ENCODE data around the gene GAB3.

GAB3 gene

GRCh38 chrX:154650221-154650510, 100.7 kb downstream of the GAB3 start:
- no peak for TF ChIP-seq GLIS3 (CRISPR knock-in tag; IDR thresholded peaks at IDR 0.05)
- no peak for TF ChIP-seq ZNF565 (CRISPR knock-in tag; conservative IDR thresholded peaks at IDR 0.05; ENCODE audit: low read depth)
- no peak for TF ChIP-seq ZNF70 (CRISPR knock-in tag; IDR thresholded peaks at IDR 0.05)
- TF ChIP-seq ZNF8 (CRISPR knock-in tag; IDR thresholded peaks at IDR 0.05) = no peak
- TF ChIP-seq CREB5 (CRISPR knock-in tag; IDR thresholded peaks at IDR 0.05; ENCODE audit: low read depth) = no peak
- TF ChIP-seq POU6F1 (CRISPR knock-in tag; IDR thresholded peaks at IDR 0.05; ENCODE audit: borderline replicate concordance, low read depth) = no peak
- no peak for TF ChIP-seq TCF4 (CRISPR knock-in tag; IDR thresholded peaks at IDR 0.05; ENCODE audit: borderline replicate concordance)
- TF ChIP-seq ISL1 (CRISPR knock-in tag; IDR thresholded peaks at IDR 0.05) = no peak
- no peak for TF ChIP-seq RARB (CRISPR knock-in tag; IDR thresholded peaks at IDR 0.05)
- no peak for TF ChIP-seq ESRRG (CRISPR knock-in tag; IDR thresholded peaks at IDR 0.05)
- no peak for TF ChIP-seq TSHZ2 (CRISPR knock-in tag; IDR thresholded peaks at IDR 0.05)
- TF ChIP-seq PATZ1 (CRISPR knock-in tag; IDR thresholded peaks at IDR 0.05; ENCODE audit: borderline replicate concordance) = no peak
- TF ChIP-seq ARNTL (CRISPR knock-in tag; IDR thresholded peaks at IDR 0.05; ENCODE audit: borderline replicate concordance, low read depth) = no peak
- no peak for TF ChIP-seq ZC3H10 (CRISPR knock-in tag; IDR thresholded peaks at IDR 0.05)
- TF ChIP-seq ZFP3 (CRISPR knock-in tag; IDR thresholded peaks at IDR 0.05) = no peak
- TF ChIP-seq ZFP30 (CRISPR knock-in tag; IDR thresholded peaks at IDR 0.05) = no peak
- no peak for TF ChIP-seq CSRNP3 (CRISPR knock-in tag; IDR thresholded peaks at IDR 0.05)
- TF ChIP-seq PPARA (CRISPR knock-in tag; IDR thresholded peaks at IDR 0.05; ENCODE audit: borderline replicate concordance) = no peak
- TF ChIP-seq BACH2 (CRISPR knock-in tag; IDR thresholded peaks at IDR 0.05; ENCODE audit: borderline replicate concordance) = no peak
- no peak; the same call in 2 of the 3 replicates for ATAC-seq

GRCh38 chrX:154649503-154650220, 101.2 kb downstream of the GAB3 start:
- no peak for ATAC-seq
- TF ChIP-seq SNAI2 (CRISPR knock-in tag; IDR thresholded peaks at IDR 0.05) (no peak), ISL1 (CRISPR knock-in tag; IDR thresholded peaks at IDR 0.05) (no peak), ARNTL (CRISPR knock-in tag; IDR thresholded peaks at IDR 0.05; ENCODE audit: borderline replicate concordance, low read depth) (no peak), ESRRG (CRISPR knock-in tag; IDR thresholded peaks at IDR 0.05) (no peak), TCF4 (CRISPR knock-in tag; IDR thresholded peaks at IDR 0.05; ENCODE audit: borderline replicate concordance) (no peak), ZFP3 (CRISPR knock-in tag; IDR thresholded peaks at IDR 0.05) (no peak), ZNF8 (CRISPR knock-in tag; IDR thresholded peaks at IDR 0.05) (no peak), CREB5 (CRISPR knock-in tag; IDR thresholded peaks at IDR 0.05; ENCODE audit: low read depth) (no peak), CSRNP3 (CRISPR knock-in tag; IDR thresholded peaks at IDR 0.05) (no peak)
